A549 (cell line): Measurements from ENCODE around the gene CCDC83. TPM values are rescaled to one million over a fixed set of nuclear protein-coding genes. Genes with fewer than 3 reads are reported as not detected.

Experiments used
- ATAC-seq, 2 experiments: fragments of 200-7000 bp in 1 of 2; fragments of >200 bp in 1 of 2; cut with Nextera tagmentation in 1 of 2; cut with Tn5 transposase in 1 of 2; 3 replicates each; pipeline versions ENCODE4 v1.8.0 to v1.9.1; 2018 to 2020; ENCODE audit warnings: mild to moderate bottlenecking in 1 of 2, moderate library complexity in 1 of 2
- CTCF ChIA-PET: fragments of 300-600 bp; sonication (Branson Sonifier 250); formaldehyde crosslinking; extraction: SDS; loops from one replicate; lab custom pipeline; 2021; ENCODE audit warnings: antibody characterized with exemption, inconsistent platforms; lab: Yijun Ruan, JAX
- POLR2A ChIA-PET: fragments of 350-600 bp; formaldehyde crosslinking; extraction: SDS; loops from one replicate; lab custom pipeline; 2021; ENCODE audit warnings: antibody characterized with exemption, inconsistent platforms; lab: Yijun Ruan, JAX
- DNase-seq, 2 experiments: peaks; one replicate each; pipeline versions ENCODE4 v3.0.0 to v3.0.0-alpha.2; 2011 to 2016; ENCODE audit warnings: low read depth in 1 of 2, low spot score in 1 of 2
- FAIRE-seq: peaks from 2 replicates; lab custom pipeline; 2011; peaks lifted over from hg19 to GRCh38; lab: Jason Lieb, UNC
- H3K27ac ChIP-seq, 2 experiments: fragments of >200 bp; sonication (Bioruptor Twin); formaldehyde crosslinking; 3 replicates each; pipeline ENCODE4 v1.5.1; 2016 to 2017
- H3K4me1 ChIP-seq: fragments of >200 bp; sonication (Bioruptor Twin); formaldehyde crosslinking; 3 replicates; pipeline ENCODE4 v1.6.1; 2016
- H3K4me2 ChIP-seq: fragments of >200 bp; sonication (Bioruptor Twin); formaldehyde crosslinking; 3 replicates; pipeline ENCODE4 v1.6.1; 2016
- H3K4me3 ChIP-seq: fragments of >200 bp; sonication (Bioruptor Twin); formaldehyde crosslinking; 3 replicates; pipeline ENCODE4 v1.5.1; 2016
- H3K9me3 ChIP-seq: fragments of >200 bp; sonication (Bioruptor Twin); formaldehyde crosslinking; 3 replicates; pipeline ENCODE4 v1.6.1; 2016
- CHD2 ChIP-seq: fragments of 150-350 bp; IDR thresholded peaks from 2 replicates; pipeline ENCODE4 v1.6.1; 2014; ENCODE audit warnings: low read length; ENCODE audit not compliant: partially characterized antibody
- EP300 ChIP-seq, 2 experiments: fragments of >200 bp; sonication (Bioruptor Twin); formaldehyde crosslinking; IDR thresholded peaks; 2 replicates in 1 of 2; 3 replicates in 1 of 2; pipeline ENCODE4 v1.6.1; 2016 to 2017
- FOSL2 ChIP-seq, 2 experiments: fragments of 450-650 bp in 1 of 2; fragments of >200 bp in 1 of 2; sonication (Bioruptor Twin) in 1 of 2; formaldehyde crosslinking; IDR thresholded peaks; 2 replicates each; pipeline versions ENCODE4 v1.5.0 to v1.6.1; 2016 to 2020; ENCODE audit warnings: mild to moderate bottlenecking in 1 of 2, moderate library complexity in 1 of 2
- HDAC2 ChIP-seq: fragments of 200-600 bp; sonication (generic); IDR thresholded peaks from 2 replicates; pipeline ENCODE4 v1.6.1; 2016
- HMGXB4 ChIP-seq: fragments of 250-450 bp; sonication (Bioruptor Pico); IDR thresholded peaks from 2 replicates; pipeline ENCODE4 v1.5.0; 2021; ENCODE audit warnings: mild to moderate bottlenecking, moderate library complexity, borderline replicate concordance
- KDM5A ChIP-seq: fragments of 200-600 bp; sonication (generic); IDR thresholded peaks from 2 replicates; pipeline ENCODE4 v1.6.1; 2016; ENCODE audit warnings: antibody characterized with exemption, mild to moderate bottlenecking
- MAFK ChIP-seq: fragments of 450-650 bp; IDR thresholded peaks from 2 replicates; pipeline ENCODE4 v1.6.1; 2014; ENCODE audit not compliant: partially characterized antibody
- NFE2L2 ChIP-seq: fragments of 150-350 bp; conservative IDR thresholded peaks from 2 replicates; pipeline ENCODE4 v1.6.1; 2014; ENCODE audit warnings: low read length
- PBX3 ChIP-seq: IDR thresholded peaks from 2 replicates; pipeline ENCODE4 v1.6.1; 2012
- POLR2AphosphoS2 ChIP-seq: conservative IDR thresholded peaks from 2 replicates; pipeline ENCODE4 v1.6.1; 2012; ENCODE audit warnings: low read length, improper control_type of control experiment, inconsistent platforms
- RFX5 ChIP-seq: fragments of 450-650 bp; IDR thresholded peaks from 2 replicates; pipeline ENCODE4 v1.7.1; 2014; ENCODE audit warnings: antibody characterized with exemption, mild to moderate bottlenecking, moderate library complexity
- SMC3 ChIP-seq: fragments of >200 bp; sonication (Bioruptor Twin); formaldehyde crosslinking; IDR thresholded peaks from 3 replicates; pipeline ENCODE4 v1.6.1; 2018; ENCODE audit warnings: inconsistent platforms
- TP53 ChIP-seq: fragments of 250-450 bp; sonication (Bioruptor Pico); IDR thresholded peaks from 2 replicates; pipeline ENCODE4 v1.5.0; 2021; ENCODE audit warnings: mild to moderate bottlenecking, moderate library complexity
- ZFP36 ChIP-seq: fragments of 450-650 bp; IDR thresholded peaks from 2 replicates; pipeline ENCODE4 v1.6.1; 2014; ENCODE audit warnings: borderline replicate concordance; ENCODE audit not compliant: partially characterized antibody
- WGBS: methylation state at CpG from one replicate; pipeline ENCODE4 v1.1.6; 2017; ENCODE audit errors: missing lambda C conversion rate; 5-methylcytosine and 5-hydroxymethylcytosine counted together
- polyA plus RNA-seq, 4 experiments: library from polyadenylated mRNA; depleted of rRNA in 3 of 4; stranded (reverse); fragments of >200 nt; fragmentation: RNase III in 1 of 4; extraction: RNeasy Plus Mini Kit Qiagen cat#74134 plus additional on column Dnase treatment in 1 of 4; gene quantifications; 2 replicates in 3 of 4; 3 replicates in 1 of 4; pipeline ENCODE4 v1.2.3, GENCODE V29; 2011 to 2017

Gene CCDC83
- polyA plus RNA-seq, 2 of the 4 experiments (the other 2 are of a cell fraction): not detected

GRCh38 chr11:85965202-85965601 lies 110.0 kb downstream of the CCDC83 start:
- Histone ChIP-seq H3K4me1 (no peaks in the 10 kb centered on the region), H3K9me3 (no peaks in the 10 kb centered on the region), H3K27ac (no peak overlapping the region), H3K4me3 (no peak overlapping the region), H3K4me2 (no peak overlapping the region)
- POLR2A ChIA-PET: no interaction called here
- ATAC-seq (no peak), FAIRE-seq (no peak), DNase-seq (no peak)
- TF ChIP-seq MAFK: peak; percentile 46
- no peak for TF ChIP-seq FOSL2 (IDR thresholded peaks at IDR 0.05)
- TF ChIP-seq FOSL2 (CRISPR knock-in tag; IDR thresholded peaks at IDR 0.05): no peak
- whole genome bisulfite sequencing: 98% methylated on average over 2 of the region's 2 CpGs
- CTCF ChIA-PET: interaction anchor here (1.6 kb wide), 1 partner anchor 110 kb away, joined by 9 read pairs; the partner anchor contains the start of gene CCDC83

DNA sequence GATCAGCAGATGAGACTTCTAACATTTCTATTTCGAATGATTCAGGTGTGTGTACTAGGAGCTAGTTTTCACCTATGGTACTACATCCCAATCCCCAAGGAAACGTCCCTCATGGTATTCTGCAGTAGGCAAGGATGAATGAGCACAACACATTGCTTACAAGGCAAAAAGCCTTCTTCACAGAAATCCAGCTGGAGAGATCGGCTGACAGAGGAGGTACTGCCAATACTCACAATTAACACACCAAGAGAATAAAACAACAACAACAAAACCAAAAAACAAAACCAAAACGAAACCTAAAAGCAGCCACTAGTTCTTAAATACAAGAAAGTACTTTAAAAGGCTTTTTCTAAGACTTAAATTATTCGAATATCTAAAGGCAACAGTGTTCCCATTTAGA lies 112.3 kb downstream of the CCDC83 start:
- no peak overlapping the region for H3K27ac ChIP-seq
- POLR2A ChIA-PET: no interaction called here
- H3K4me3 ChIP-seq: no peak overlapping the region
- H3K4me1 ChIP-seq: no peaks in the 10 kb centered on the region
- WGBS: 85% methylated on average over 5 of the region's 5 CpGs
- no peak for ATAC-seq
- no peak for DNase-seq
- no peak for FAIRE-seq
- CTCF ChIA-PET: no interaction called here
- no peaks in the 10 kb centered on the region for H3K9me3 ChIP-seq
- TF ChIP-seq RFX5 (no peak), HDAC2 (no peak), EP300 (IDR thresholded peaks at IDR 0.05) (no peak), KDM5A (no peak), PBX3 (no peak), CHD2 (no peak), TP53 (CRISPR knock-in tag) (no peak), POLR2AphosphoS2 (no peak), SMC3 (no peak), NFE2L2 (no peak), ZFP36 (no peak), HMGXB4 (no peak)
- TF ChIP-seq, all 56 proteins: peak for 0
- no peak overlapping the region for H3K4me2 ChIP-seq

Other genes with a start within 250 kb of the CCDC83 start
- 0.66 and 0.79 TPM in 2 replicates for gene DLG2, start 228.0 kb upstream of the CCDC83 start, polyA plus RNA-seq (2011; rRNA removed)
- gene DLG2, start 228.0 kb upstream of the CCDC83 start, polyA plus RNA-seq (2017; fragmentation: RNase III; extraction: RNeasy Plus Mini Kit Qiagen cat#74134 plus additional on column Dnase treatment): 0.26 to 0.40 TPM (median 0.31 TPM) in 3 replicates
- 88.9 and 114 TPM in 2 replicates for gene TMEM126B, start 226.8 kb upstream of the CCDC83 start, polyA plus RNA-seq (2011; rRNA removed)
- gene TMEM126B, start 226.8 kb upstream of the CCDC83 start, polyA plus RNA-seq (2017; fragmentation: RNase III; extraction: RNeasy Plus Mini Kit Qiagen cat#74134 plus additional on column Dnase treatment): 70.6 to 82.4 TPM (median 75.0 TPM) in 3 replicates
- 101 and 123 TPM in 2 replicates for gene TMEM126A, start 207.4 kb upstream of the CCDC83 start, polyA plus RNA-seq (2011; rRNA removed)
- 74.9 to 79.4 TPM (median 76.2 TPM) in 3 replicates for gene TMEM126A, start 207.4 kb upstream of the CCDC83 start, polyA plus RNA-seq (2017; fragmentation: RNase III; extraction: RNeasy Plus Mini Kit Qiagen cat#74134 plus additional on column Dnase treatment)
- 58.5 and 61.8 TPM in 2 replicates for gene CREBZF, start 190.3 kb upstream of the CCDC83 start, polyA plus RNA-seq (2011; rRNA removed)
- gene CREBZF, start 190.3 kb upstream of the CCDC83 start, polyA plus RNA-seq (2017; fragmentation: RNase III; extraction: RNeasy Plus Mini Kit Qiagen cat#74134 plus additional on column Dnase treatment): 48.2 to 58.6 TPM (median 57.8 TPM) in 3 replicates
- gene CCDC89, start 169.2 kb upstream of the CCDC83 start, polyA plus RNA-seq (2011; rRNA removed): 0.05 and 0.07 TPM in 2 replicates
- not detected in 3 replicates for gene CCDC89, start 169.2 kb upstream of the CCDC83 start, polyA plus RNA-seq (2017; fragmentation: RNase III; extraction: RNeasy Plus Mini Kit Qiagen cat#74134 plus additional on column Dnase treatment)
- 34.2 and 41.6 TPM in 2 replicates for gene SYTL2, start 44.2 kb upstream of the CCDC83 start, polyA plus RNA-seq (2011; rRNA removed)
- gene SYTL2, start 44.2 kb upstream of the CCDC83 start, polyA plus RNA-seq (2017; fragmentation: RNase III; extraction: RNeasy Plus Mini Kit Qiagen cat#74134 plus additional on column Dnase treatment): 10.8 to 15.5 TPM (median 11.6 TPM) in 3 replicates
- gene PICALM, start 213.7 kb downstream of the CCDC83 start, polyA plus RNA-seq (2011; rRNA removed): 195 and 212 TPM in 2 replicates
- 113 to 118 TPM (median 114 TPM) in 3 replicates for gene PICALM, start 213.7 kb downstream of the CCDC83 start, polyA plus RNA-seq (2017; fragmentation: RNase III; extraction: RNeasy Plus Mini Kit Qiagen cat#74134 plus additional on column Dnase treatment)